SIG-M5 (cell line): ENCODE data around the gene MASP1.

Source experiments
- DNase-seq: peaks from one replicate; lab custom pipeline; 2025; lab: John Stamatoyannopoulos, UW

MASP1 gene

DNA sequence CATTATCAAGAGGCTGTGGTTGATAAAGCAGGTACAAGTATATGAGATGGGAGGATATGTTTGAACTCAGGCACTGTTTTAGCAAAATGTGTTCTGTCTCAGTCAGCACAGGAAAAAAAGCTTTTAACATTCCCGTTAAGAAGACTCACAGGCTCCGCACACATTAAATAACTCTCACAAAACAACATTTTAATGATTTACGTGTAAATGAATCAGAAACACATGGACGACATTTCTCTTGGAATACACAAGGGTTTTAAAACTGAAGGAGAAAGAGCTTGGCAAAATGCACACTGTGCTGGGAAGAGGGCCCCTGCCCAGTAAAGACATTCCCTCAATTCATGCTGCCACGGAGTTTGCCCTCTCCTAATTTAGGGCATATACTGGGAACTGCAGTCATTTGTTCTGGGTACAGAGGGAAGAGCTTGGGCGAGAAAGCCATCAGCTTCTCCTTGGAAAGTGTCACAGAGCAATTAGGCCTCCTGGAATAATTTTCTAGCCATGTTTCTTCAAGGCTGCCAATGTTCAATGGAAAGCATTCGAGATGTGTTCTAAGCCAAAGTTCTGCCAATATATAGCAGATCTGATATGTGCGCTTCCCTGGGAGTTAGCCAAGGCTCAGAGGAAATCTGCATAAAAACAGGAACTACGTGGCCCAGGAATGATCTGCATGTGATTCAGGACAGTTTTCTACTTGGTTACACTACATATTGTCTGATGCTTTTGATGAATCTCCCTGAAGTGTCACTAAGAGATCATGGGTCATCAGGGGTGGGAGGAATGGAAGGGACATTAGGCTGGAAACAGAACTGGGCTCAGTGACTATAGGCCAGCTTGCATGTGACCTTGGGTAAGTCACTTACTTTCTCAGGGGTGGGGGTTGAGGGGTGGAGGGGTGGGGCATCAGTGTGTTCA, 2.2 kb upstream of the MASP1 start:
- no peak for DNase-seq

DNA sequence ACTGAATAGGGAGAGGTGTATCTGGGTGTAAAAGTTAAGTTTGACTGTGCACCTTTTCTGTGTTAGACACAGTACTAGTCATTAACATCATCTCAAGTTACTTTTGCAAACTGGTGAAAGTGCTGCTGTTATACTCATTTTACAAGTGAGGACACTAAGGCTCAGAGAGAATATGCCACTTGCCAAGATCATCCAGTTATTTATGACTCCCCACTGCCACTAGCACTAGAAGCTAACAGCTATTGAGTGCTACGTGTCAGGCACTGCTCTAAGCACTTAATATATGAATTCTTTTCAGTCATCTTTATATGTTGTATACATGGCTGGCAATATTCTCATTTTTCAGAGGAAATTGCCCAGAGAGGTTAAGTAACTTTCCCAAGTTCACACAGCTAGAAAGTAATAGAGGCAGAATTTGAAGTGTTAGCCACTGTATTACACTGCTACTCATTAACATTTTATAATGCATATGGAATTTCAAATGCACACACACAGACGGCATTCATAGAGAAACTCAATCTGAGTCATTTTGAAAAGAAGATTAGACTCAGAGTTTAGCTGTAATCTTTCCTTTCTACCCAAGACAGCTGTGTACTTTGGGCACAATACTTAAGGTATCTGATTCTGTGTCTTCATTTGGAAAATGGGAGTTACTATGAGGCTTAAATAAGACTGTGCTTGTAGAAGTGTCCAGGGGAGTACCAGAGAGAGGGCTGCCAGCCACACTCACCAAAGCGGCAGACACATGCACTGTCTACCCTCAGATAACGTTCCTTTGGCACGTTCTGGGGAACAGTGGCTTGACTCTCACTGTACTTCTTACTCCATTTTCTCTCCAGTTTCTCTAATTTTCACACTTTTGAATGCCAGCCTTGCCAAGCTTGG, 1.3 kb upstream of the MASP1 start:
- DNase-seq: no peak

DNA sequence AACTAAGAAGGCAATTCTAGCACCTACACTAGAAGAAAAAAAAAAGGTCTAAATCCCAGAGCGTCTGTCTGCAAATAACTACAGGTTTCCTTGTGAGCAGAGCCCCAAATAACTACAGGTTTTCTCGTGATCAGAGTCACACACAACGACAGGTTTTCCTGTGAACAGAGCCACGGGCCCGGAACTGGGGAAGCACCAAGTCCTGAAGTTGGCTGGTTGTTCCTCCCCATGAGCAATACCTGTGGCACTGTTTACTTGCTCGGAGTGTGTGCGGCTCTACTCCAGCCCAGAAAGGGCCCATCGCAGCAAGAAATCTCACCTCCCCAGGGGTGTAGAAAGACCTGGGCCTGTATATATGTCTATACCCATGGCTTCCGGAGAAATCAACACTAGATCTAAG, 644 bp upstream of the MASP1 start:
- DNase-seq: no peak

DNA sequence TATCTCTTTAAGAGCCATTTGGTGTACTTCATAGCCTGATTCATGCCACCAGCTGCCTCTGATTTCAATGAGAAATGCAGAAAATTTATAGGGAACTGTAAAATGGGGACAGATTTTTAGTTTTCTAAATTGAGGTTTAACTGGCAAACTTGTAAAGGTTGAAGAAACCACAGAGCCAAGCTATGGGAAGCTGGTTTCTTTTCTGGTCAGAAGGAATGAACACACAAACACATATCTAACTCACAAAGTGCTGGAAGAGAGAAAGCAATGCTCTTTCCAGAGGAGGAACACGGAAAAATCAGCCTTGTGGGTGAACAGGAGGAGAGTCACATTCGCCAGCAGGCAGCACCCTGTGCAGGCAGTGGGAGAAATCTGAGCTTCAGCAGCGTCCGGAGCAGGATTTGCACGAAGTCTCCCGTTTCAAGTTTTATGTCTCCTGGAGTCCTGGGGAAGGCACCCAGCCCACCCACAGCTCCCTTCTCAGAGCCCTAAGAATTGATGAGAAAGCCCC, 481 bp downstream of the MASP1 start:
- DNase-seq: no peak

DNA sequence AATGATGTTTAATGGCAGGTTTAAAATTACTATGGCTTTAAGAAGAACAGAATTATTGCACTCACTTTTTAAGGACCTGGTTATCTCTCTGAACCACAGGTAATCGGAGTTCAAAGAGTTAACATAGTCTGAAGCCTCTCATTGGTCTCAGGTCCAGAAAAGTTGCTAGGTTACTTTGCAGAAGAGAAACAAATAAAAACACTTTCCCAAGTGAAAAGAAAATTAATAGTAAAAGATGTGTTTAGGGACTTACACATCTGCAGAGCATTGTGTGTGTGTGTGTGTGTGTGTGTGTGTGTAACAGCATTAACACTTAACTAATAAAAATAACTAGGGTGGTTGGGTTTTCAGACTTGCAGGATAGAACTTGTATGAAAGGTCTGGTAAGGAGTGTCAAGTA, 1.0 kb downstream of the MASP1 start:
- no peak for DNase-seq

DNA sequence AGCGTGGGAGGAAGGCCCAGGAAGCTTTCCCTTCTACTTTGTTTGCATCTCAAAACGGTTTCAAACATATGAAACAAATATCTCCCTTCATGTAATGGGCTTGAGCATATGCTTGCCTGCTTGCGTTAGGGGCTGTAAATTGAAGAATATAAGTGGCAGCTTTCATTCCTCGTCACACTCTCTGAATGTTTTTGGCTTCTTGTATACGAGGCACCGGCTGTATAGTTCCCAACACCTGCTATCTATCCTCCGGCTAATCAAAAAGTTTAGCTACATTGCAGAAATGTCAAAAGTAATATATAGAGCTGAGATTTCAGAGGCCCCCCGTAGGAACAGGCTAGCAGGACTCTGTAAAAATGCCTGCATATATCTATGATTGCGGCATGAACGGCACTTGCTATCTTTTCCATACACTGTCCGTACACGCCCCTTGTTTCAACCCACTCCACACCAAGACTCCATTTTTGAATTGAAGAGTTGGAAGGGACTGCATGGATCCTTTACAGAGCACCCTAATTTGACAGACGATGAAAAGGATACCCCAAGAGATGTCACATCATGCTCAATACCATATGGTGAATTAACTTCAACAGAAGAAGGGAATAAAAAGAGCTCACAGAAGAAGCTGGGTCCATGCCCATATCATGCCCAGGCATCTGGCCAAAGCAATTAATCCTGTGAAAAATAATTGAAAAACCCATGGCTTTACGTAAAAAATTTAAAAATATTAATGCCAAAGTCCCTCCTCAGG, 2.5 kb downstream of the MASP1 start:
- no peak for DNase-seq

DNA sequence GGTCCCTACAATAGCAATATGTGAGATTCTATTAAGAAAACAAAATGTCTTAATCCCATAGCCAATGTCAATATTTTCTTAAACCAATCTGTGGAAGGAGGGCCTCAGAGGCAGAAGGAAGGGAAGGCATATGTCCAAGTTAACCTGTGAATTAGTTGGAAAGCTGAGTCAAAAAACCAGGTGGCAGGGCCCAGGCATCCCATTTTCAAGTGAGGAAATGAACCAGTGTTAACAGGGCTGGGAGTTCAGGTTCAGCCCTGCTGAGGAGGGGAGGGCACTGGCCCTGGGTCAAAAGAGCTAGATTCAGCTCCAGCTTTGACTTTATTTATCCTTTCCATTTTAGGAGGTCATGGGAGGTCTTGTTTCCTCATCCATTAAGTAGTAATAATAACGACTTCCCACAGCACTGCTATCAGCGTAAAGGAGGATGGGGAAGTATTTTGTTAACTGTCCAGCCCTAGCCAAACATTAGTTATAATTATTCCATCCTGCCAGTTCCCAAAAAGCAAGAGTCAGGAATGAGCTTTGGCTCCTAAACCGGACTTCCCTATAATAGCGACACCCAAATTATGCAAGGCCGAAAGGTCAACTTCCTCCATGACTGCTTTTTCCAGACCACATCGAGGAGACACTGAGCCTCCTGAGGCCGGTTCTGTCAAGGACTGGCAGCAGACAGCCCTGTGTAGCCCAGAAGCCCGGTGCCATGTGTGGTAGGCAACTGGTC, 3.2 kb downstream of the MASP1 start:
- DNase-seq: no peak

DNA sequence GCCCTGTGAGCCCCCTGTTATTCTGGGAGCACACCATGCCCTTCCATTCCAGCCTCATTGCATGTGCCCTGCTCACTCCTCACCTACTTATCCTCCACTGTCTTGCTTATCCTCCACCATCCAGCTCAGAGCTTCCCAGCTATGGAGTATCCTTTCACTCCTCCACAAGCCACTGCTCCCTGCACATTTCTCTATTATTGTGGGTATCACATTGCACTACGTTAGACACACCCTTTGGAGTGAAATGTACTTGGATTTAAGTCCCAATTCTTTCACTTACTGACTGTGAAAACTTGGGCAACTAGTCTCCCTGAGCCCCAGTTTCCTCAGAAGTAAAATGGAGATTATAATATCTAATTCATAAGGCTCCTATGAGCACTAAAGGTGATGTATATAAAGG, 4.3 kb downstream of the MASP1 start:
- no peak for DNase-seq

DNA sequence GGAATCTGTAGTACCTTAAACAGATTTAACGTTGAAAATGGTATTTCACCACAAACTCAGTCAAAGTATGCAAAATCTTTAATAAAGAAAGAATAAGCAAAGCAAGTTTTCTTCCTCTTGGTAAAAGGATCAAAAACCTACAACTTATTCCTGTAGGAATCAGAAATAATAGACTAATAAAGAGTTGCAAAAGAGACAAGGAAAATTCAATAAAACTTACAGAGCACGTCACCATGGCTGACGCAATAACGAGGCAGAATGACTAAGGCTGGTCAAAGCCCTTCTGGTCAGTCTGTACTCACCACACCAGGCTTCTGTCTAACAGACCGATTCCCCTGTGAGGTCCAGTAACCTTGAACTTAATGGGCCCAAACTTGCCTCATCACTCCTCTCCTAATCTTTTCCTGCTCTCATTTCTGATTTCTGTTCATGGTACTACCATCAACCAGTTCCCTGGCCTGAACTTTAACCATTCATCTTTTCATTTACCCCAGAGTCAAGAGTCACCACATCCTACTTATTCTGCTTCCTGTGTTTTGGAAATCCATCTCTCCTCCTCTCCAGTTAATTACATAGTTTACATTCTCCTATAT, 5.0 kb downstream of the MASP1 start:
- no peak for DNase-seq

DNA sequence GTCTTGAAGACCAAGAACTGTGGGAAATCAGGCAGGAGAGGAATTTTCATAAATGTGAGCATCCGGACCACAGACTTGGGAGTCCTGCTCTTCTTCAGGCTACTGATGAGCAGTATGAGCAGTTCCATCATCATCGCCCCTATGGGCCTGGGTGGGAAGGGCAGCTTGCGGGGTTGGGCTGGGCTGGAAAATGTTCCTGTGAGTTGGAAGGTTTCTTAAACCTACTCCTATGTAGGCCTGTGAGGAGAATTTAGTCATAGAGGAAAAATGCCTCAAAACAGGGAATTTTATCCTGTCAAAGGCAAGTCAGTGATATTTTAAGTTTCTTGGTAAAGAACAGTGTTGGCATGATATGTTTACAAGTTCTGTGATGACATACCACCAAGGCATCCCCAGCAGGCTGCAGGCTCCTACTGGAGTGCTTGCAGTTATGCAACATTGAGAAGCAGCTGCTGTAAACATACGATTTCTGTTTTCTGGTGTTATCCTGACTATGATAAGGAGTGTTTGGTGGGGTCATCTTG, 10.3 kb downstream of the MASP1 start:
- no peak for DNase-seq

DNA sequence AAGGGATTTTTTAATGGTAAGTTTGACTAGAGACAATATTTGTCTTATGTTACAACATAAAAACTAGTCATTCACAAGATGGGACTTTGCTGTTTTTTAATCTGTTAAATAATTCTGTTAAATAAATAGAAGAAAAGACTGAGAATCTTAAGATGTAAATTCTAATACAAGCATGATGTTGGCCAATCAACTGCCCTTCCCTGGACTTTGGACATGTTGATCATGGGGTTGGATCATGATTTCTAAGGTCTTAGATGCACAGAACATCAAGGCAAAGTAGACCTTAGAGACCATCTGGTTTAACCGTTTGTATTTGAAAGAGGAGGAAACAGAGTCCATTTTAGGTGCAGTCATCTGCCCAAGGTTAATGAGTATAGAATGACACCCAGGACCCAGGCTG, 10.9 kb downstream of the MASP1 start:
- DNase-seq: no peak

DNA sequence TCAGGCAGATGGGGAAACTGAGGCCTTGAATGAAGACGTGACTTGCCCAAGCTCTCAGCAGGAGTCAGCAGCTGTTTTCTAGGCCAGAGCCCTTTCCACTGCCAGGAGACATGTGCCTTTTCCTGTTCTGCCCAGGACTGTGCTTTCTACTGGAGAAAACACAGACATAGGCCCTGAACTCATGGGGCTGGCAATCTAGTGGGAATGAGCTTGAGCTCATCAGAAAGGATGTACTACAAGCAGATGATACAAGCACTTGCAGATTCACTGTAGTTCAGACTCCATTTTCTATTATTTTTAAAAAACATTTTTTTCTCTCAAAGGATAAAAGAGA, 14.4 kb downstream of the MASP1 start:
- no peak for DNase-seq

DNA sequence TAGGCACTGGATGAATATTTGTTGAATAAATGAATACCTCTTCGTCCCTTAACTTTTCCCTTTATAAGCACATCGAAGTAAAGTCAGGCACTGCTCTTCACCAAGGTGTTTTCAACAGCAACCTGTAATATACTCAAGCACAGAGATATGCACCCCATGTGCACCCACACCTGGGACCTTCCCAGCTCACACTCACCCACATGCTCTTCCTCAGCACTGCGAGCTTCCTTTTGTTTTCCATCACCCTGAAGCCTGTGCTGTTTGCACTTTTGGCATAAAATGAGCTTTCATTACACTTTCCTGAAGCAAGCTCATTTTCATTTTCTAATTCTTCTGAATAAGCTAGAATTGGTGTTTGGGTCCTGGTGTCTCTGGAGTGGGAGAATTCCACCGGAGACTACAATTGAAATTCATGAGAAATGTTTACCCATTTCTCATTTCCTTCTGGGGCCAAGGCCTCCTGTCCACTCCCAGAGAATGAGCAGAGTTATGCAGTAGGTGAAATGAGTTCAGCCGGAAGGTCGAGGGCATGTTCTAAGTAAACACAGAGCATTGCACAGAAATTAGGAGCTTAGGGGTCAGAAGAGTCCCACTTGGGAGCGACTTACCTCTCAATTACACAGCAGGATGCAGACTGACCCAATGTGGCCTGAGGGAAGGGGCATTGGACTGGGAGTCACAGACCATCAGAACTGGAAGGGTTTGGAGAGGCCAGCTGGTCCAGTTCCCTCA, 15.0 kb downstream of the MASP1 start:
- DNase-seq: no peak

DNA sequence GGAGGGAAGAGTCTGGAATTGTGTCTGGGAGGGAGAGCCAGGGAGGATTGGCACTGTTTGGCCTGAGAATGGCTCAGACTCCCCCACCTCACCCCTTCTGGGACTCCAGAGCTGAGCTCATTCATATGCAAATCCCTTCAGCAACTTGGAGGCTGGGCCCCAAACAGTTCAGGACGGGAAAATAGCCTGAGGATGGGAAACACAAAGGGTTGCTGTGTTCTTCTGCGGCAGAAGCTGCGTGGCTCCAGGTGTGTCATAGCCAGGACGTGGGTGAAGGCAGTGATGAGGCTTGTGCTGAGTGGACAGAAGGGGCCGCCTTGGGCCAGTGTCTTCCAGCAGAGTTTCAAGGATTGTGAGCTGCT, 16.6 kb downstream of the MASP1 start:
- DNase-seq: no peak

DNA sequence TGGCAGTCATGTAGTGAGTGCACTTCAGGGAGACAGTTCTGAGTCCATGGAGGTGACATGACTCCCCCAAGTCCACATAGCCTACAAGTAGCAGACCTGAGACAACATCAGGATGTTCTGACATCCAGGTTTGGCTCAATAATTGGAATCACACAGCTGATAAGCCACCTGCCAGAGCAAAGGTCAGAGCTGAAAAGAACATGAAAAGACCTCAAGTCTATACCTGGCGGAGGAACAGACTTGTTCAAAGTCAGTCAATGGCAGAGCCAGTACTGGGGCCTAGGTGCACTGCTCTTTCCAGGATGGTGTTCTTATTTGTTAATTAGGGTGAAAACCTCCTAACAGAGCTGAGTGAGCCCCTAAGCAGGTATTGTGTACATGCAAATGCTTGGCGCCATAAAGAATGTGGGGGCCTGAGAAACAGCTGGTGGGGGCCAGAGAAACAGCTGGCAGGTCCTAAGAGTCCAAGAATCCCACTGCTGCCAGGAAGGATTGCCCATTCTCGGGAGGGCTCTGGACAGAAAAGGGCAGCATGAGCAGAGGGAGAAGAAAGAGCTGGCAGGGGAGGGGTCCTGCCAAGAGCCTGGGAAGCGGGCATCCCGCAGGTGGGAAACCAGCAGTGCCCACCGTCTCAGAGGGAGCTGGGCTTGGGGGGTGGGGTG, 17.1 kb downstream of the MASP1 start:
- no peak for DNase-seq

DNA sequence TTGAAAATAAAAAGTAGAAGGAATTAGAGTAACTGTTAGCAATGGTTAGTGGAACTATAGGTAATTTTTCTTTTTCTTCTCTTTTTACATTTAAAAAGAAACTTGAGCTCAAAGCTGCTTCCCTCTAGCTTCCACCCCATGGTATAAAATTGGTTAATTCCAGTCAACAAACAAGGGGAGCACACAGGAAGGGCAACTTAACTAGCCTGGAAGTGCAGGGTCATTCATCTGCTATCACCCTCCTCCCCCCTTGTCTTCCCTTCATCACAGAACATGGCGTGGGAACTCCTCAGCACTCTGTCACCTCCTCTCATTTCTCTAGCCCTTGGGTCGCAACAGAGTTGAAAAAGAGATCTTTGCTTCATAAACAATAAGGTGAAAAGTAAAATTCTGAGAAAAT, 20.0 kb downstream of the MASP1 start:
- DNase-seq: no peak

DNA sequence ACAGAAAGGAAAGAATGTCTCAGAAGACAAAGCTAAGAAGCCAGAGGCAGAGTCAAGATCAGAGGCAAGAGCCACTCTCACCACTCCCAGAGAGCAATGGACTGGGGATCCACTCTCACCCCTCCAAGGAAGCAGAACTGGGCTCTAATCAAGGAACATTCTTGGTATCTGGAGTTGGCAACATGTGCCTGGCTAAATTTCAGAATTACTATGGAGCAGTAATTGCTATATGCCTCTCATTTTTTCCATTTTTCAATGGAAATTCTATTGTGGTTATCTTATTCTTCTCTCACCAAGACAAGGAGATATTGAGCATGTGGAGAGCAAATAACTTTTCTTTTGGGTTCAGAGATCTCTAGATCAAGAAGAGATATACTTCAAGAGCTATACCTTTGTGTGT, 22.1 kb downstream of the MASP1 start:
- no peak for DNase-seq

DNA sequence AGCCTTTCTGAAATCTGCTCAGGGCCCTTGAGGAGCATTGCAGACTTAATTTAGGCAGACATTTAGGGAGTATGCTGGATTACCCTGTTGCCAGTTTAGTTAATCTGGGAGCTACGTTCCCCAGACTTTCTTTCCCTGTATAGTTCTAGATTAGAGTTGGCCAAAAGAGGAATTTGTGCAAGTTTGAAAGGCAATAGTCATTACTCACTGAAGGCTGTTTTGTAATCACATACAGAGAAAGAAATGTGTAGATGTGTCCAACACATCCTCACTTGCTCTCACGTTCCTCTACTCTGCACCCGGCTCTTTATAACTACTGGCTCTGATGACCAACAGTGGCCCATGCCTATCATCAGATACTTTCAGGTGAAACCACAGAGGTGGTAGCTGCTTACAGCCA, 24.2 kb downstream of the MASP1 start:
- no peak for DNase-seq

DNA sequence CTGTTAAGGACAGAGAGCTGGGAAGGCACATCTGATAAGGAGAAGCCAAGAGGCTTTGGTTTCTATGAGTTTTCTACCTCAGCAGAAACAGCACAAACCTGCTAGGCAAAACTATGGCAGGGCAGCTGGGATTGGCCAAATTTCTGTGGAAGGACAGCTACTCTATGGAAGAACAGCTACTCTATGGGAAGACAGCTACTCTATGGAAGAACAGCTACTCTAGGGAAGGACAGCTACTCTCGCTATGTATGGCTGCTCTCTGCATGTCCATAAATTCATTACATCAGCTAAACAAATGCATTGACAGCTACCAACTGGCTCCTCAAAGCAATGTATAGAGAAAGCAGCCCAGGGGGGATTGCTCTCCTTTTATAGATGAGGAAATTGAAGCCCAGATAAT, 24.8 kb downstream of the MASP1 start:
- no peak for DNase-seq

DNA sequence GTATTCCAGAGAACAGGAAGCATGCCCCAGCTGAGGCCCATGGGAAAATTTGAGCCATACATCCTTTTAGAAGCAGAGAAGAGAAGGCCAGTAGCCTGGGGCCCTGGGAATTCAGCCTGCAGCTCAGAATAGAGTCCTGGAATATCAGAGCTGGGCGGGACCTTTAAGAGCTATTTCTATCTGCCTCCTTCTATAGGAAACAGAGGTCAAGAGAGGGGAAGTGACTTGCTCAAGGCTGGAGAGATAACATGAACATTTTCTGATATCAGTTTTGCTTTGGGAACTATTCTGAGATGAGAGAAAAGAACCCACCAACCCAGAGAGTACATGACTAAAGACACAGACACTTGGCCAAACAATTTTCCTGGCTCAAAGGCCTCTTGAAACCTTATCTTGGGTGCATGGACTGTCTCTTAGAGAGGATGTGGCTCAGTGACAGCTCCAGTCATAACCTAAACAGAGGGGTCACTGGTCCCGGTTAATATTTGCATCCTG, 26.0 kb downstream of the MASP1 start:
- no peak for DNase-seq
